Measurements from ENCODE around the gene PIERCE2.
"Not testable (repeated sequence)": the region's sequence is repeated elsewhere in the genome, so short reads cannot be mapped to it uniquely, and the experiment has no call there.

PIERCE2 gene

GRCh38 chr15:55408012-55408928, at the start of gene PIERCE2, which contains the start of gene CCPG1:
Gene PIERCE2, plus strand, starts transcription at chr15:55408495. Its CDS starts 274 bp downstream, at chr15:55408769.
Gene CCPG1, minus strand, starts transcription at chr15:55408359. Its CDS starts 18,935 bp downstream, at chr15:55389424.
- peak; percentile 95 for DNase-seq

- DNase-seq: no peak
These were observed 48.0 kb upstream of the PIERCE2 start for GRCh38 chr15:55360256-55360655.

- no peak for DNase-seq
These were observed 47.2 kb upstream of the PIERCE2 start for GRCh38 chr15:55361048-55361447.

- no peak for DNase-seq
These were observed 45.7 kb upstream of the PIERCE2 start for GRCh38 chr15:55362641-55363040.

- no peak for DNase-seq
These were observed 41.3 kb upstream of the PIERCE2 start for GRCh38 chr15:55366981-55367380.

GRCh38 chr15:55372701-55373440, 35.4 kb upstream of the PIERCE2 start:
- no peak for DNase-seq

GRCh38 chr15:55379095-55379494, 29.2 kb upstream of the PIERCE2 start:
- DNase-seq: no peak

GRCh38 chr15:55381595-55381994, 26.7 kb upstream of the PIERCE2 start:
- no peak for DNase-seq

- no peak for DNase-seq
These were observed 24.6 kb upstream of the PIERCE2 start for GRCh38 chr15:55383687-55384086.

- no peak for DNase-seq
These were observed 21.3 kb upstream of the PIERCE2 start for GRCh38 chr15:55387027-55387426.

GRCh38 chr15:55389264-55389607, 19.1 kb upstream of the PIERCE2 start:
- DNase-seq: no peak

GRCh38 chr15:55394694-55395093, 13.6 kb upstream of the PIERCE2 start:
- no peak for DNase-seq

GRCh38 chr15:55398243-55398642, 10.1 kb upstream of the PIERCE2 start:
- DNase-seq: no peak

- DNase-seq: not testable (repeated sequence)
These were observed 8.2 kb upstream of the PIERCE2 start for GRCh38 chr15:55400050-55400449.

GRCh38 chr15:55401786-55402246, 6.5 kb upstream of the PIERCE2 start:
- DNase-seq: no peak

- no peak for DNase-seq
These were observed 5.6 kb upstream of the PIERCE2 start for GRCh38 chr15:55402707-55403106.

GRCh38 chr15:55403531-55403930, 4.8 kb upstream of the PIERCE2 start:
- no peak for DNase-seq

- DNase-seq: no peak
These were observed 740 bp upstream of the PIERCE2 start for GRCh38 chr15:55407498-55408011.

- not testable (repeated sequence) for DNase-seq
These were observed 681 bp downstream of the PIERCE2 start for GRCh38 chr15:55408976-55409375.

GRCh38 chr15:55417678-55418077, 9.4 kb downstream of the PIERCE2 start:
- DNase-seq: not testable (repeated sequence)

- no peak for DNase-seq
These were observed 12.0 kb downstream of the PIERCE2 start for GRCh38 chr15:55420171-55420866.

- no peak for DNase-seq
These were observed 13.8 kb downstream of the PIERCE2 start for GRCh38 chr15:55422089-55422488.

All from activated effector memory CD4-positive, alpha-beta T cell treated with anti-CD3 and anti-CD28 coated beads, Interleukin-2, amount 50 U/mL, for 16 hours (primary cell).